ENCODE measurements around the gene KDM4B. TPM values are rescaled to one million over a fixed set of nuclear protein-coding genes. Genes with fewer than 3 reads are reported as not detected.
A peak's percentile ranks its signal among the peaks of the same experiment; 100 is the strongest.

The KDM4B gene
- polyA plus RNA-seq, 1 experiment: 7.7 TPM

- ChIA-PET CTCF (no interaction called here), POLR2A (no interaction called here)
- no peak for TF ChIP-seq CTCF (IDR thresholded peaks at IDR 0.05; ENCODE audit: low read depth, low read length)
- Histone ChIP-seq H3K27me3 (ENCODE audit: control insufficient read depth, insufficient read depth, low read length) (no peaks in the 10 kb centered on the region), H3K4me3 (ENCODE audit: low read depth, low read length) (no peak overlapping the region), H3K27ac (ENCODE audit: low read depth, low read length) (no peak overlapping the region), H3K9me3 (ENCODE audit: control insufficient read depth, insufficient read depth, low read length) (peaks cover 11% of the 10 kb centered on the region)
- no peak for DNase-seq (ENCODE audit: low read depth, low spot score)
Observed at GRCh38 chr19:5153601-5154128, 184.8 kb downstream of the KDM4B start.

GRCh38 chr19:5154129-5154798, 185.4 kb downstream of the KDM4B start:
- DNase-seq (ENCODE audit: low read depth, low spot score): no peak
- no peak overlapping the region for H3K4me3 ChIP-seq (ENCODE audit: low read depth, low read length)
- no peaks in the 10 kb centered on the region for H3K27me3 ChIP-seq (ENCODE audit: control insufficient read depth, insufficient read depth, low read length)
- no peak overlapping the region for H3K27ac ChIP-seq (ENCODE audit: low read depth, low read length)
- ChIA-PET POLR2A (no interaction called here), CTCF (interaction anchor here (0.6 to 0.7 kb wide), 2 partner anchors 15 to 118 kb away, joined by 3 to 7 read pairs; no protein-coding TSS in a partner anchor)
- peak; percentile 44 for TF ChIP-seq CTCF (IDR thresholded peaks at IDR 0.05; ENCODE audit: low read depth, low read length)
- H3K9me3 ChIP-seq (ENCODE audit: control insufficient read depth, insufficient read depth, low read length): peaks cover 17% of the 10 kb centered on the region

GRCh38 chr19:5154799-5155426, 186.0 kb downstream of the KDM4B start:
- no peak for TF ChIP-seq CTCF (IDR thresholded peaks at IDR 0.05; ENCODE audit: low read depth, low read length)
- no peak for DNase-seq (ENCODE audit: low read depth, low spot score)
- Histone ChIP-seq H3K9me3 (ENCODE audit: control insufficient read depth, insufficient read depth, low read length) (peaks cover 17% of the 10 kb centered on the region), H3K4me3 (ENCODE audit: low read depth, low read length) (no peak overlapping the region), H3K27me3 (ENCODE audit: control insufficient read depth, insufficient read depth, low read length) (no peaks in the 10 kb centered on the region), H3K27ac (ENCODE audit: low read depth, low read length) (no peak overlapping the region)
- POLR2A ChIA-PET: no interaction called here
- CTCF ChIA-PET: interaction anchor here (0.6 to 0.7 kb wide), 2 partner anchors 14 to 118 kb away, joined by 3 to 7 read pairs; no protein-coding TSS in a partner anchor

GRCh38 chr19:5155586-5156210, 186.8 kb downstream of the KDM4B start:
- no peak for DNase-seq (ENCODE audit: low read depth, low spot score)
- POLR2A ChIA-PET: interaction anchor here (0.6 kb wide), 1 partner anchor 31 kb away, joined by 3 read pairs; no protein-coding TSS in a partner anchor
- no peak for TF ChIP-seq CTCF (IDR thresholded peaks at IDR 0.05; ENCODE audit: low read depth, low read length)
- Histone ChIP-seq H3K27ac (ENCODE audit: low read depth, low read length) (no peak overlapping the region), H3K9me3 (ENCODE audit: control insufficient read depth, insufficient read depth, low read length) (peaks cover 17% of the 10 kb centered on the region), H3K27me3 (ENCODE audit: control insufficient read depth, insufficient read depth, low read length) (no peaks in the 10 kb centered on the region), H3K4me3 (ENCODE audit: low read depth, low read length) (no peak overlapping the region)
- CTCF ChIA-PET: no interaction called here

All from AG04450 (cell line).